ENCODE results near the gene RFX2.

Gene RFX2

GRCh38 chr19:5955636-5955935 is 154.7 kb downstream of the RFX2 start:
- no peak for DNase-seq (ENCODE audit: low spot score)

- DNase-seq (ENCODE audit: low spot score): no peak
These were observed 156.0 kb downstream of the RFX2 start for GRCh38 chr19:5954293-5954692.

- peak; percentile 32 for DNase-seq (ENCODE audit: low spot score)
These were observed 156.6 kb downstream of the RFX2 start for GRCh38 chr19:5953680-5954213.

- DNase-seq (ENCODE audit: low spot score): no peak
These were observed 157.2 kb downstream of the RFX2 start for GRCh38 chr19:5953030-5953589.

- DNase-seq (ENCODE audit: low spot score): no peak
These were observed 157.9 kb downstream of the RFX2 start for GRCh38 chr19:5952193-5953029.

GRCh38 chr19:5951338-5951861 is 158.9 kb downstream of the RFX2 start:
- DNase-seq (ENCODE audit: low spot score): no peak

- no peak for DNase-seq (ENCODE audit: low spot score)
These were observed 159.6 kb downstream of the RFX2 start for GRCh38 chr19:5950741-5951140.

- no peak for DNase-seq (ENCODE audit: low spot score)
These were observed 160.5 kb downstream of the RFX2 start for GRCh38 chr19:5949792-5950305.

GRCh38 chr19:5948752-5949564 is 161.3 kb downstream of the RFX2 start:
- DNase-seq (ENCODE audit: low spot score): no peak

- DNase-seq (ENCODE audit: low spot score): no peak
These were observed 162.9 kb downstream of the RFX2 start for GRCh38 chr19:5947435-5947834.

- DNase-seq (ENCODE audit: low spot score): no peak
These were observed 166.7 kb downstream of the RFX2 start for GRCh38 chr19:5943623-5944022.

Data from hematopoietic multipotent progenitor cell treated with erythropoietin and hydrocortisone succinate and interleukin-3 and kit ligand, for 15 days (in vitro differentiated cells).